KG1 (cell line): Measurements from ENCODE around the gene SGF29.
"Not testable (repeated sequence)": the region's sequence is repeated elsewhere in the genome, so short reads cannot be mapped to it uniquely, and the experiment has no call there.

Experiments
- DNase-seq: peaks from one replicate; lab custom pipeline; 2025; lab: John Stamatoyannopoulos, UW

SGF29 gene

DNA sequence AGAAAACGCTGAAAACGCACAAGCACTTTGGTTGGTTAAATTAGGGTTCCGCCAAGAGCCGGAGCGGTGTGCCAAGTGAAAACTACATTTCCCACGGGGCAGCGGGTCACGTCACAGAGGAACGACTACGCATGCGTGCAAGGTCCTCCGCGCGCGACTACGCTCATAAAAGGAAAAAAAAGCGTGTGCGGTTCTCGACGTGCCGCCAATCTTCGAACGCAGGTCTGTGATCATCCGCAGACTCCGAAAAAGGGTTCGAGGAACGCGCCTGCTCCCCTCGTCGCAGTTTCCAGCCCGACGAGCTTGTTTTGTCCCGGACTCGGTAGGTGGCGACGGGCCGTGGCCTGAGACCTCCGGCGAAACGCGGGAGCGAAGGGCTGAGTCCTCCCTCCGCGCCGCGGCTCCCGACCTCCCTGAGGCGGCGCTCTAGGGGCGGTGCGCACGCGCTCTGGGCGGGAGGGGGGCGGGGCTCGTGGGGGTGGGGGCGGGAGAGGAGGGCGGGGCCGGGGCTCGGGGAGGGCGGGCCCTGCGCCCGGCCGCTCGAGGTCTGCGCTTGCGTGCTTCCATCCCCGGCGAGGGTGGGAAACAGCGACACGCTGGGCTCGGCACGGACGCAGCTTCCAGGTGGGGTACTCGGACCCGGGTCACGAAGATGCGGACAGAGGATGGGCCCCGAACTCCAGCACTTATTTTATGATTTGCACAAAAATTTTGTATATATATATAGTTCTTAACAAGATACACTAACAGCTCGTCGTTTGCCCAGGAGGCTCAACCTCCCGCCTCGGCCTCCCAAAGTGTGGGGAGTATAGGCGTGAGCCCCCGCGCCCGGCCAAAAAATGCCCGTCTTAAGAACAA lies at the start of gene SGF29:
SGF29 (plus strand) TSS at position 145 of the 858 bp plus-strand sequence. CDS start 27,150 bp downstream, outside the sequence.
- peak; percentile 88 for DNase-seq

DNA sequence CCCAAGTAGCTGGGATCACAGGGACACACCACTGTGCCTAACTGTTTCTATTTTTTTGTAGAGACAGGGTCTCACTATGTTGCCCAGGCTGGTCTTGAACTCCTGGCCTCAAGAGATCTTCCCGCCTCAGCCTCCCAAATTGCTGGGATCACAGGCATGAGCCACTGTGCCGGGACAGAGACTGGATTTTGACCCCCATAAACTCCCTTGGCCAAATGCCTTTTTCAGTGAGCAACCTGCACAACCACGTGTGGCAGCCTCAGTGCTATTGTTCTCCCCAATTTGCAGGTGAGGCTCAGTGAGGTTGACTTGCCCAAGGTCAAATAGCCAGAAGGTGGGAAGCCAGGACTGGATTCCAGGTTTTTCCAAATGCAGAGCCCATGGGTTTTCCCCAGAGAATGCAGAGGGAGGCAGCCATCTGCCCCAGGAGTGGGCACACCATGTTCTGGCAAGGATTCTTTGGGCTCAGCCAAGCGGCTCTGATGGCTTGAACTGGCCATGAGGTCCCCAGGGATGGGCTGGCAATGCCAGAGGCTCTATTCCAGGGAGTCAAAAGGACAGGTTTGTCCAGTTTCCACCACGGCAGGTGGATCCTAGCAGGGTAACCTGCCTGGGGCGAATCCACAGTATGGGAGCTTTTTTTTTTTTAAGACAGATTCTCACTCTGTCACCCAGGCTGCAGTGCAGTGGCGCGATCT lies 48.9 kb upstream of the SGF29 start:
- DNase-seq, result no peak

DNA sequence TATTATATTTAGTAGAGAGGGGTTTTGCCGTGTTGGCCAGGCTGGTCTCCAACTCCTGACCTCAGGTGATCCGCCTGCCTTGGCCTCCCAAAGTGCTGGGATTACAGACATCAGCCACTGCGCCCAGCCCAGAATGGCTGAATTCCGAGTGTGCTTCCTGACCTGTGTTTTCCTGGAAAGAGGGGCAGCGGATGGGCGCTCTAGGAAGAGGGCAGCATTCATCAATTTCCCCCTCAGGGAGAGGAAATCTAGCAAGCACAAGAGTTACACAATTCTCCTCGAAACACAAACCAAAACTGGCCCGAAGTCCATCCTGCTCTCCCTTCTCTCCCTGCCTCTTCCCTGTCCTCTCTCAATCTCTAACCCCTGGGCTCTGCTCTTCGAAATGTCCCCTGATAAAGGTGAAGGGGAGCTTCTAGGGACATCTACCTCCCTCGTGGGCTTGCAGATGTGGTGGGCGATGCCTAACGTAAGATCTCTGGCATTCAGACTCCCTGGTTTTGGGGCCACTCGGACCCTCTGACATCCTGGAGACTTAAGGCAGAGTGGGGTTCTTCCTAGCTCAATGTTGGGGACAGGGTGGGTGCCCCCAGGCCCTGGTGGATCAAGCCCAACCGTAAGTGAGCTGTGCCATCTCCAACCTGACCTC lies 48.1 kb upstream of the SGF29 start:
- no peak for DNase-seq

GRCh38 chr16:28511031-28511430 lies 42.7 kb upstream of the SGF29 start:
- DNase-seq, result no peak

GRCh38 chr16:28511801-28512789 lies 41.6 kb upstream of the SGF29 start:
- no peak for DNase-seq

DNA sequence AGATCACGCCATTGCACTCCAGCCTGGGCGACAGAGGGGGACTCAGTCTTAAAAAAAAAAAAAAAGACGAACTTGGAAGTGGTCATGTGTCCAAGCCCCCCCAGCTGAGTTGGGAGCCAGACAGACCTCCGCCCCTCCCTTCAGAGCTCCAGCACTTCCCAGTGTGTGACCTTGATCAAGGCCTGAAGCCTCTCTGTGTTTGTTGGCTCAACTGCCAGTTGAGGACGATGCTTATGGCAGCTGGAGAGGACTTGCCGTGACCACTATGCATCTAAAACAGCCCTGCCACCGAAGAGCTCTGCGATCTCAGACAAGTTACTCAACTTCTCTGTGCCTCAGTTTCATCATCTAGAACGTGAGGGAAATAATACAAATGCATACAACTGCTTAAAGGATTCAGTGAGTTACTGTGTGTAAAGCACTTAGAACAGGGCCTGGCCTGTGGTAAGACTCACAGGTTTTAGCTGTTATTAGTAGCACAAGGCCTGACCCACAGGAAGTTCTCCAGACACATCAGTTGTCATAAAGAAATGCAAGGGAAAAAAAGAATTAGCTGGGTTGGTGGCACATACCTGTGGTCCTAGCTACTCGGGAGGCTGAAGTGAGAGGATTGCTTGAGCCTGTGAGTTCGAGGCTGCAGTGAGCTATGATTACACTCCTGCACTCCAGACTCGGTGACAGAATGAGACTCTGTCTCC lies 40.1 kb upstream of the SGF29 start:
- DNase-seq, result no peak

GRCh38 chr16:28514246-28514645 lies 39.5 kb upstream of the SGF29 start:
- DNase-seq, result no peak

DNA sequence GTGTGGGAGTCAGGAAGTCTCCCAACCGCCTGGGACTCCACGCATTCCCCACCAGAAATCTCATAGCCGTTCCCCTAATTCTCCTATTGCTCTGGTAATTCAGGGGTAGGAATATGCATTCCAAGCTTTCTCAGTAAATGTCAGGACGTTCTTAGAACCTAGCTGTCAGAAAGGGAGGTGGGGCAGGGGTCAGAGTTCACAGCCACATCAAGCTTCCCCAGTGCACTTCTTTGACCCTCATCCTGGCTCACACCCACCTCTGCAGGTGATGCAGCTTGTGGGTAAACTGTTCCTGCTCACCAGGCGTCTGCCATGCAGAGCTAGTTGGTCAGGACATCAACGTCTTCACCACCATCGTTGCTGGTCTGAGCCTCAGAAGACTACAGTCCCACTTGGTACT lies 33.0 kb upstream of the SGF29 start:
- DNase-seq, result no peak

DNA sequence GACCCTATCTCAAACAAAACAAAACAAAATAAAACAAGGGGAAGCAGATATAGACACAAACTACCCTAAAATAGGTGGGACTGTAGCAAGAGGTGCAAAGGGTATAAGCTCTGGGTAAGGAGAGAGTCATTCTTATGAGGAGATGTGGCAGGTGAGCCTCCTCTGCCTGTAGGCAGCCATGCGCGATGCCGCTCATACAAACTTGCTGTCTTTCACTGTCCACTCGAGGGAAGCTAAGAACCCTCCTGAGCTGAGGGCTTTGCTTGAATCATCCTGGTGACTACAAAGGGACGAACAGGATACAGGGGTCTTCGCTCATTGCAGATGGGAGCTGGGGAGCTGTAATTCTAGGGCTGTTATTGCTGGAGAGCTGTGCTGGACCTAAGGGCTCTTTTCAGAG lies 32.3 kb upstream of the SGF29 start:
- no peak for DNase-seq

DNA sequence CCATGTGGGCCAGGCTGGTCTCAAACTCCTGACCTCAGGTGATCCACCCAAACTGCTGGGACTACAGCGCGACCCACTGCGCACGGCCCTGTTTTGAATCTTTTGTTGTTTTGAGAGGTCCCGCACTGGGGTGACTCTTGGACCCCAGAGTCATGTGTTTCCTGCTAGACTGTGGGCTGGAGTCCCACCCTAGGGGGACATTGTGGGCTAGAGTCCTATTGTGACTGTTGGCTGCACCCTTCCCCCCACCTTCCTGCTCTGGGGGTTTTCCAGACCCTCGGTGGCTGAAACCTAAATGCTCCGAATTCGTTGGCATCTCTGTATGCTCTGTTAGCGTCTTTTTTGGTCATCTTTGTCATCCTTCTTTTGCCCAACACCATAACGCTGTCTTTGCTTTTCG lies 30.9 kb upstream of the SGF29 start:
- no peak for DNase-seq

GRCh38 chr16:28524681-28525171 lies 29.0 kb upstream of the SGF29 start:
- DNase-seq, result no peak

- DNase-seq, result no peak
Observed at GRCh38 chr16:28526201-28527099, 27.3 kb upstream of the SGF29 start.

- not testable (repeated sequence) for DNase-seq
Observed at GRCh38 chr16:28527100-28527785, 26.5 kb upstream of the SGF29 start.

GRCh38 chr16:28527985-28528384 lies 25.7 kb upstream of the SGF29 start:
- no peak for DNase-seq

- no peak for DNase-seq
Observed at GRCh38 chr16:28528463-28528867, 25.3 kb upstream of the SGF29 start.

DNA sequence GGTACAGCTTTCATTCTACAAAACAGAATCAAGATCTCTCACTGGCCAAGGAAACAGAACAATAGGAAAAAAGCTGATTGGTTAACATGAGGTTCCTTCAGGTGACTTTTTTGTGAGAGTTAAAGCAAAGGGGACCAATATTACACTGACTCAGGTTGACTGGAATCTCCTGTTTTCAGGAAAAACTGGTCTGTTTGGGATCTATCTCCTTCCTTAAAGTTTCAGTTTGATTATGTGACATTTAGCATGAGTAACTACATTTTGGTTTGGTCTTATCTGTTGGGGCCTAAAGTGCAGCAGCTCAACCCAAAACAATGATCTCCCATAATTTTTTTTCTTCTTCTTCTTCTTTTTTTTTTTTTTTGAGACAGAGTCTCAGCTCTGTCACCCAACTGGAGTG lies 24.6 kb upstream of the SGF29 start:
- no peak for DNase-seq

GRCh38 chr16:28531777-28532744 lies 21.7 kb upstream of the SGF29 start:
- no peak for DNase-seq
